Adrenal gland (tissue), 12 donors: ENCODE measurements around the gene RDH12. TPM values are rescaled to one million over a fixed set of nuclear protein-coding genes. Genes with fewer than 3 reads are reported as not detected.

Experiments used
- DNase-seq, 7 donors: peaks; one replicate each; pipeline ENCODE4 v3.0.0-alpha.2; 2019 to 2020
- H3K27ac ChIP-seq, 5 donors: fragments of 200-600 bp; sonication (generic) in 4 of 5; 1 replicate in 3 of 5; 2 replicates in 2 of 5; pipeline versions ENCODE4 v1.5.1 to v1.8.0; 2016 to 2020; ENCODE audit warnings: mild to moderate bottlenecking in 1 of 5
- H3K27me3 ChIP-seq: fragments of 200-600 bp; 2 replicates; pipeline ENCODE4 v1.8.0; 2021
- H3K36me3 ChIP-seq, 2 donors: fragments of 200-600 bp; replicated peaks in 1 of 2; 1 replicate in 1 of 2; 2 replicates in 1 of 2; pipeline versions ENCODE4 v1.5.1 to v1.8.0; 2018 to 2022
- H3K4me1 ChIP-seq, 2 donors: fragments of 200-600 bp; replicated peaks in 1 of 2; 1 replicate in 1 of 2; 2 replicates in 1 of 2; pipeline versions ENCODE4 v1.5.1 to v1.8.0; 2018 to 2021
- H3K4me3 ChIP-seq, 4 donors: fragments of 200-600 bp; sonication (generic) in 3 of 4; one replicate each; pipeline ENCODE4 v1.5.1; 2016 to 2018
- H3K9me3 ChIP-seq, 3 donors: fragments of 200-600 bp; sonication (generic) in 1 of 3; replicated peaks in 1 of 3; 1 replicate in 2 of 3; 2 replicates in 1 of 3; pipeline versions ENCODE4 v1.5.1 to v1.8.0; 2016 to 2021
- POLR2A ChIP-seq, 2 donors: fragments of 450-650 bp; IDR thresholded peaks; one replicate each; pipeline ENCODE4 v1.6.1; 2017; ENCODE audit warnings: antibody characterized with exemption in 2 of 2, mild to moderate bottlenecking in 2 of 2, moderate library complexity in 1 of 2
- WGBS, 4 donors: extraction: QIAGEN DNeasy Blood & Tissue Kit in 2 of 4; methylation state at CpG; one replicate each; pipeline versions ENCODE4 v1.1.5 to v1.1.7; 2013 to 2017; 5-methylcytosine and 5-hydroxymethylcytosine counted together
- intact Hi-C, 2 donors: fragments of 100-400 bp; cut with DNase I; formaldehyde crosslinking; loops; one replicate each; pipeline versions ENCODE4 v1.14.1 to v1.15.0; 2022 to 2023
- polyA plus RNA-seq, 3 donors: library from polyadenylated mRNA; stranded (reverse); fragments of 200-250 nt in 2 of 3; fragments of 350-450 nt in 1 of 3; fragmentation: Illumina TruSeq in 1 of 3; extraction: RNeasy Lipid Tissue Mini Kit (QIAGEN cat#74804) in 1 of 3; gene quantifications; one replicate each; pipeline ENCODE4 v1.2.3, GENCODE V29; 2013 to 2014
- small RNA-seq, 2 donors: library from RNA; depleted of rRNA; stranded (forward); fragments of <200 nt; gene quantifications; one replicate each; pipeline ENCODE3, GENCODE V24; 2016
- total RNA-seq, 9 donors: library from RNA; depleted of rRNA in 4 of 9; stranded (reverse); fragments of >200 nt in 4 of 9; fragments of 120-200 nt in 1 of 9; fragmentation: NEBNext Ultra II Directional in 1 of 9; extraction: Animal tissue kit (Norgen Biotek cat#: 25700) in 1 of 9; gene quantifications; one replicate each; pipeline versions ENCODE4 v1.1.0 to v1.2.4, GENCODE V29; 2013 to 2023
- TF ChIP-seq, protein P1 (sequence below), 6 experiments: fragments of 450-650 bp in 4 of 6; fragments of 200-600 bp in 2 of 6; sonication (generic) in 1 of 6; IDR thresholded peaks; 1 replicate in 5 of 6; 2 replicates in 1 of 6; pipeline versions ENCODE4 v1.5.1 to v1.8.0; 2016 to 2021; ENCODE audit warnings: antibody characterized with exemption in 6 of 6, mild to moderate bottlenecking in 2 of 6, moderate library complexity in 1 of 6
- donor health status: healthy with polysubstance abuse.
- donor health status: Bipolar disorder and iron deficiency.
- donor health status: DM: yes; HTN: yes; CAD: no.
- donor health status: DM: no; HTN: no; CAD: no.
- donor health status: DM: no; HTN: no; CAD: no.
- donor health status: DM: yes; HTN: yes; CAD: no.

RDH12 gene
- total and polyA plus RNA-seq, 12 donors = 1.0 to 192 (median 2.5) TPM

DNA sequence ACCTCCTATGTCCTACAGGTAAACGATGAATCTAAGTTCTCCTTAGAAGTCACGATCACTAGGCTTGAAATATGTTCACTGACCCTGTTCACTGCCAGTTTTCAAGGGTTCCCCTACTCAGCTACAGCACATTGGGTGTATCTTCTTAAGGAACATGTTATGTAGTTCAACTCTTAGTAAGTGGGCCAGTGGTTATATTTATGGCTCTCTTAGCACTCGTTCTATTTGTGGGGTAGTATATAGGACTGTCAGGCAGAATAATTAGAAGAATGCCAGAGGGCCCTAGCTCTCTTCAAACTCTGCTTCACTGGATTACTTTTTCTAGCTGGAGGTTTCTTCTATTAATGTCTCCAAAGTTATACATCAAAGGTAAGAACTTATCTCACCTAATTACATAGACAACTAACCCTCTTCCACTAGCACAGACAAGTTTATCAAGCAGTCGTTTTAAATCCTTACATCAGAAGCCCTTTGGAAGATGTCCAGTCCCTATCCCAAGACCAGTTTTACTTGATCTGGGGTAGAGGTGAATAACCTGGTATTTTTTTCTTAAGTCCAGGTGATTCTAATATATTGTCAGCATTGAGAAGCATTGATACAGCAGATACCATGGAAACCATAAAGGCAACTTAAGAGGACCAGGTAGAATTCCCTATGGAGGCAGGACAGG, 75.1 kb downstream of the RDH12 start:
- DNase-seq = no peak
- intact Hi-C loops = no loop called here
- WGBS, 4 donors = 54 to 89% (median 70%) methylated on average over 4 of the region's 4 CpGs
- Histone ChIP-seq H3K27ac (no peak overlapping the region), H3K27me3 (no peaks in the 10 kb centered on the region), H3K4me3 (no peak overlapping the region), H3K9me3 (no peaks in the 10 kb centered on the region), H3K36me3 (peaks cover 0 to 97% of the 10 kb centered on the region in 2 donors), H3K4me1 (no peaks in the 10 kb centered on the region)
- TF ChIP-seq, protein P1, sequence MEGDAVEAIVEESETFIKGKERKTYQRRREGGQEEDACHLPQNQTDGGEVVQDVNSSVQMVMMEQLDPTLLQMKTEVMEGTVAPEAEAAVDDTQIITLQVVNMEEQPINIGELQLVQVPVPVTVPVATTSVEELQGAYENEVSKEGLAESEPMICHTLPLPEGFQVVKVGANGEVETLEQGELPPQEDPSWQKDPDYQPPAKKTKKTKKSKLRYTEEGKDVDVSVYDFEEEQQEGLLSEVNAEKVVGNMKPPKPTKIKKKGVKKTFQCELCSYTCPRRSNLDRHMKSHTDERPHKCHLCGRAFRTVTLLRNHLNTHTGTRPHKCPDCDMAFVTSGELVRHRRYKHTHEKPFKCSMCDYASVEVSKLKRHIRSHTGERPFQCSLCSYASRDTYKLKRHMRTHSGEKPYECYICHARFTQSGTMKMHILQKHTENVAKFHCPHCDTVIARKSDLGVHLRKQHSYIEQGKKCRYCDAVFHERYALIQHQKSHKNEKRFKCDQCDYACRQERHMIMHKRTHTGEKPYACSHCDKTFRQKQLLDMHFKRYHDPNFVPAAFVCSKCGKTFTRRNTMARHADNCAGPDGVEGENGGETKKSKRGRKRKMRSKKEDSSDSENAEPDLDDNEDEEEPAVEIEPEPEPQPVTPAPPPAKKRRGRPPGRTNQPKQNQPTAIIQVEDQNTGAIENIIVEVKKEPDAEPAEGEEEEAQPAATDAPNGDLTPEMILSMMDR (IDR thresholded peaks at IDR 0.05) = no peak
- no peak for TF ChIP-seq POLR2A (IDR thresholded peaks at IDR 0.05)

DNA sequence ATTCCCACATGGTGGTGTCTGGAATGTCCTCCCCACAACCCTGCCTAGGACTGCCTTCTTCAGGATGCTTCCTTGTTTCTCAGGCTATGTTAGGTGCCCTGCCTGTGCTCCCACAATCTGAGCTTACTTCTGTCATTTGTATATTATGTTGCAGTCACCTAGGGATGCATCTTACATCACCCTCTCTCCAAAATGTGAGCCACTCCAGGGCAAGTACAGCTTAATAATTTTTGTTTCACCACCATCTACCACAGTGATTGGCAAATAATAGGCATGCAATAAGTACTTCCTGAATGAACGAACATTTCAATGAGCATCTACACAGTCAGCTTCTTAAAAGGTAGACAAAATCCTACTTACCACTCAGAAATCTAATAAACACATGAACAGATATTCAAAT, 77.1 kb downstream of the RDH12 start:
- Histone ChIP-seq H3K9me3 (no peaks in the 10 kb centered on the region), H3K27ac (no peak overlapping the region), H3K4me3 (no peak overlapping the region), H3K36me3 (peaks cover 0 to 97% of the 10 kb centered on the region in 2 donors), H3K4me1 (no peaks in the 10 kb centered on the region), H3K27me3 (no peaks in the 10 kb centered on the region)
- TF ChIP-seq, protein P1 (IDR thresholded peaks at IDR 0.05) = no peak
- TF ChIP-seq POLR2A (IDR thresholded peaks at IDR 0.05) = no peak
- 72 to 89% (median 81%) methylated on average over 1 of the region's 1 CpG for WGBS, 4 donors
- DNase-seq = no peak
- intact Hi-C loops = no loop called here

DNA sequence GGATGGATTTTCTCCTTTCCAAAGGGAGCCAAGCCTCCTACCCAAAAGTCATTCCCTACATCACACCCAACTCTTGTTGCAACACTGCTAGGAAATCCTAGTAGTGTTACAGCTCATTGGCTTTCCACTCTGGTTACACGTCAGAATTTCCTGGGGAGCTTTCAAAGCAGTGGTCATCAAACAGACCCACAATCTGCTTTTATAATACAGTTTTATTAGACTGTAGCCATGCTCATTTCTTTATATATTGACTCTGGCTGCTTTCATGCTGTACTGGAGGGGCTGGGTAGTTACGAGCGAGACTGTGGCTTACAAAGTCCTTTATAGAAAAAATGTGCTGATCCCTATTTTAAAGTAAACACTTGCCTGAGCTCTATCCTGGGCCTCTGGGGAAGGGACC, 80.4 kb downstream of the RDH12 start:
- 29 to 93% (median 47%) methylated on average over 3 of the region's 3 CpGs for WGBS, 4 donors

More for the DNA sequence above, 80.4 kb downstream of the RDH12 start:
- Histone ChIP-seq H3K9me3 (no peaks in the 10 kb centered on the region), H3K4me1 (no peaks in the 10 kb centered on the region), H3K36me3 (peaks cover 0 to 98% of the 10 kb centered on the region in 2 donors), H3K27ac (no peak overlapping the region), H3K27me3 (no peaks in the 10 kb centered on the region), H3K4me3 (no peak overlapping the region)
- intact Hi-C loops = no loop called here
- no peak for DNase-seq
- TF ChIP-seq, protein P1 (IDR thresholded peaks at IDR 0.05) = no peak
- no peak for TF ChIP-seq POLR2A (IDR thresholded peaks at IDR 0.05)

Small RNA genes lying within 50 kb of the gene (small RNA-seq; reads per million reads assigned to genes)
- gene AL049779.3 (0 reads per million in 2 donors), gene RN7SL369P (0 reads per million in 2 donors), gene RNA5SP386 (0 to 0.12 reads per million in 2 donors)

Other genes with a start within 250 kb of the RDH12 start
- 10 to 100 TPM; 25.7 to 63.9 (median 40.1) TPM for gene TMEM229B, start 213.2 kb upstream of the RDH12 start, total RNA-seq
- 10 to 100 TPM in 2 of 3 donors, 1 to 10 TPM in 1; 5.7 to 31.9 (median 12.0) TPM for gene TMEM229B, start 213.2 kb upstream of the RDH12 start, polyA plus RNA-seq
- gene PLEKHH1, start 168.6 kb upstream of the RDH12 start, total RNA-seq = 10 to 100 TPM in 8 of 9 donors, 1 to 10 TPM in 1; 8.3 to 30.6 (median 19.4) TPM
- 10 to 100 TPM; 19.3 to 50.4 (median 28.0) TPM for gene PLEKHH1, start 168.6 kb upstream of the RDH12 start, polyA plus RNA-seq
- 10 to 100 TPM; 43.0 to 79.1 (median 54.2) TPM for gene PIGH, start 101.6 kb upstream of the RDH12 start, total RNA-seq
- gene PIGH, start 101.6 kb upstream of the RDH12 start, polyA plus RNA-seq = 10 to 100 TPM; 41.5 to 66.7 (median 41.9) TPM
- gene ARG2, start 82.0 kb upstream of the RDH12 start, total RNA-seq = 10 to 100 TPM in 2 of 9 donors, 1 to 10 TPM in 7; 2.5 to 45.4 (median 4.5) TPM
- gene ARG2, start 82.0 kb upstream of the RDH12 start, polyA plus RNA-seq = 10 to 100 TPM in 1 of 3 donors, 1 to 10 TPM in 2; 3.2 to 11.7 (median 4.5) TPM
- gene VTI1B, start 27.3 kb upstream of the RDH12 start, total RNA-seq = 100 to 1,000 TPM in 3 of 9 donors, 10 to 100 TPM in 6; 52.2 to 108 (median 86.8) TPM
- 10 to 100 TPM; 54.6 to 79.3 (median 68.0) TPM for gene VTI1B, start 27.3 kb upstream of the RDH12 start, polyA plus RNA-seq
- gene RDH11, start 6.1 kb upstream of the RDH12 start, total RNA-seq = 100 to 1,000 TPM in 3 of 9 donors, 10 to 100 TPM in 6; 73.1 to 309 (median 81.9) TPM
- gene RDH11, start 6.1 kb upstream of the RDH12 start, polyA plus RNA-seq = 100 to 1,000 TPM in 1 of 3 donors, 10 to 100 TPM in 2; 49.1 to 282 (median 58.9) TPM
- gene ZFYVE26, start 114.7 kb downstream of the RDH12 start, total RNA-seq = 10 to 100 TPM; 19.6 to 33.6 (median 26.0) TPM
- gene ZFYVE26, start 114.7 kb downstream of the RDH12 start, polyA plus RNA-seq = 10 to 100 TPM in 2 of 3 donors, 1 to 10 TPM in 1; 6.6 to 14.0 (median 13.4) TPM
- gene RAD51B, start 117.9 kb downstream of the RDH12 start, total RNA-seq = 10 to 100 TPM in 7 of 9 donors, 1 to 10 TPM in 2; 3.3 to 24.6 (median 13.8) TPM
- gene RAD51B, start 117.9 kb downstream of the RDH12 start, polyA plus RNA-seq = 1 to 10 TPM; 2.3 to 5.3 (median 3.1) TPM